Endothelial cell of umbilical vein (primary cell): ENCODE data around the gene PLEKHH1. TPM values are rescaled to one million over a fixed set of nuclear protein-coding genes. Genes with fewer than 3 reads are reported as not detected.

Experiments
- BruUV-seq: library from RNA; stranded (reverse); fragments of 400-500 nt; replicated peaks from 2 replicates; lab custom pipeline; 2021; lab: Mats Ljungman, UMichigan
- CTCF ChIA-PET: fragments of 300-600, 350-600 bp; sonication (Branson Sonifier 250); formaldehyde crosslinking; loops from one replicate; lab custom pipeline; 2021; ENCODE audit warnings: antibody characterized with exemption, inconsistent platforms; lab: Charles Lee
- POLR2A ChIA-PET: fragments of 300-600, 350-600 bp; sonication (Branson Sonifier 250); formaldehyde crosslinking; loops from one replicate; lab custom pipeline; 2021; ENCODE audit warnings: antibody characterized with exemption, inconsistent platforms; lab: Charles Lee
- DNase-seq: peaks from one replicate; pipeline ENCODE4 v3.0.0-alpha.2; 2011; ENCODE audit warnings: low read depth, low spot score
- FAIRE-seq: peaks from 2 replicates; lab custom pipeline; 2011; peaks lifted over from hg19 to GRCh38; lab: Jason Lieb, UNC
- H2AFZ ChIP-seq: 2 replicates; pipeline ENCODE4 v1.6.0; 2012; ENCODE audit warnings: low read depth, low read length, control low read depth, inconsistent platforms
- H3K27ac ChIP-seq: 2 replicates; pipeline ENCODE4 v1.5.1; 2011; ENCODE audit warnings: low read depth, mild to moderate bottlenecking, control low read depth, low read length, moderate library complexity; ENCODE audit not compliant: insufficient read depth
- H3K27me3 ChIP-seq, 2 experiments: 2 replicates each; pipeline versions ENCODE4 v1.6.0 to v1.6.1; 2011; ENCODE audit warnings: low read length in 2 of 2, mixed read lengths in 1 of 2; ENCODE audit not compliant: control insufficient read depth in 2 of 2, insufficient read depth in 2 of 2
- H3K36me3 ChIP-seq, 2 experiments: 2 replicates in 1 of 2; 3 replicates in 1 of 2; pipeline ENCODE4 v1.5.1; 2011; ENCODE audit warnings: low read length in 2 of 2, mild to moderate bottlenecking in 1 of 2, moderate library complexity in 1 of 2; ENCODE audit not compliant: control insufficient read depth in 2 of 2, insufficient read depth in 2 of 2; ENCODE audit errors: extremely low read depth in 1 of 2
- H3K4me1 ChIP-seq: 3 replicates; pipeline ENCODE4 v1.5.1; 2011; ENCODE audit warnings: mild to moderate bottlenecking, low read length; ENCODE audit not compliant: control insufficient read depth, insufficient read depth; ENCODE audit errors: extremely low read depth
- H3K4me2 ChIP-seq: 2 replicates; pipeline ENCODE4 v1.6.1; 2011; ENCODE audit warnings: low read length, control low read depth, mixed read lengths; ENCODE audit not compliant: insufficient read depth
- H3K4me3 ChIP-seq, 3 experiments: fragments of 200-600 bp in 1 of 3; sonication (generic), shearing (Covaris generic) in 1 of 3; replicated peaks in 1 of 3; 2 replicates each; pipeline ENCODE4 v1.5.1; 2011 to 2016; ENCODE audit warnings: control low read depth in 3 of 3, low read length in 3 of 3, mild to moderate bottlenecking in 2 of 3, inconsistent platforms in 1 of 3, low read depth in 1 of 3, moderate library complexity in 1 of 3; ENCODE audit not compliant: insufficient read depth in 1 of 3
- H3K79me2 ChIP-seq: 2 replicates; pipeline ENCODE4 v1.6.0; 2012; ENCODE audit warnings: low read length, inconsistent platforms; ENCODE audit not compliant: control insufficient read depth, insufficient read depth
- H3K9ac ChIP-seq: replicated peaks from 2 replicates; pipeline ENCODE3; 2011; ENCODE audit warnings: low read length, control low read depth; ENCODE audit not compliant: insufficient read depth; ENCODE audit errors: extremely low read depth
- H3K9me1 ChIP-seq: replicated peaks from 3 replicates; pipeline ENCODE4 v1.6.0; 2011; ENCODE audit warnings: mild to moderate bottlenecking, low read length; ENCODE audit not compliant: control insufficient read depth, insufficient read depth; ENCODE audit errors: extremely low read depth
- H3K9me3 ChIP-seq: replicated peaks from 2 replicates; pipeline ENCODE4 v1.5.1; 2012; ENCODE audit warnings: low read length, inconsistent platforms; ENCODE audit not compliant: control insufficient read depth, insufficient read depth
- H4K20me1 ChIP-seq: replicated peaks from 2 replicates; pipeline ENCODE3; 2011; ENCODE audit warnings: mild to moderate bottlenecking, low read length; ENCODE audit not compliant: control insufficient read depth, insufficient read depth; ENCODE audit errors: extremely low read depth
- EZH2 ChIP-seq: IDR thresholded peaks from 2 replicates; pipeline ENCODE4 v1.6.1; 2012; ENCODE audit warnings: borderline replicate concordance, low read depth, mild to moderate bottlenecking, moderate library complexity, low read length, inconsistent platforms; ENCODE audit not compliant: severe bottlenecking
- FOS ChIP-seq: IDR thresholded peaks from 2 replicates; pipeline ENCODE4 v1.6.1; 2011; ENCODE audit warnings: mild to moderate bottlenecking, low read length, moderate library complexity, borderline replicate concordance; ENCODE audit not compliant: insufficient read depth
- GATA2 ChIP-seq: IDR thresholded peaks from 2 replicates; pipeline ENCODE4 v1.7.0; 2011; ENCODE audit warnings: low read depth, mild to moderate bottlenecking, moderate library complexity, mixed read lengths, low read length; ENCODE audit not compliant: insufficient read length, insufficient read depth
- JUN ChIP-seq: IDR thresholded peaks from 2 replicates; pipeline ENCODE4 v1.6.1; 2011; ENCODE audit warnings: borderline replicate concordance, low read depth; ENCODE audit not compliant: insufficient read length, insufficient read depth
- MYC ChIP-seq: IDR thresholded peaks from one replicate; pipeline ENCODE4 v1.6.1; 2011; ENCODE audit warnings: mild to moderate bottlenecking, low read depth, low read length
- POLR2A ChIP-seq: IDR thresholded peaks from 2 replicates; pipeline ENCODE4 v1.6.1; 2012; ENCODE audit warnings: low read depth, mild to moderate bottlenecking, control low read depth, low read length
- POLR2AphosphoS5 ChIP-seq: IDR thresholded peaks from 2 replicates; pipeline ENCODE4 v1.6.1; 2012; ENCODE audit warnings: low read depth, mild to moderate bottlenecking, control low read depth, low read length, moderate library complexity; ENCODE audit not compliant: insufficient read depth
- dilution Hi-C: fragments of 300-500 bp; cut with MboI; formaldehyde crosslinking; loops from one replicate; pipeline ENCODE4 v1.15.0; 2019; ENCODE audit warnings: low sequenced_read_pairs; ENCODE audit not compliant: extremely low pct_ligation_motif_present
- intact Hi-C: fragments of 100-400 bp; cut with micrococcal nuclease; formaldehyde crosslinking; loops from one replicate; pipeline ENCODE4 v1.10.0; 2022
- polyA plus RNA-seq, 4 experiments: library from polyadenylated mRNA; depleted of rRNA in 3 of 4; stranded (reverse) in 3 of 4; unstranded in 1 of 4; fragments of >200 nt; gene quantifications; 2 replicates each; pipeline versions ENCODE4 v1.2.1 to v1.2.3, GENCODE V29; 2011 to 2012; ENCODE audit warnings: missing spikeins in 1 of 4
- total RNA-seq: library from RNA; stranded (reverse); gene quantifications from 2 replicates; pipeline ENCODE4 v1.2.3, GENCODE V29; 2021
- TF ChIP-seq, protein P1 (sequence below), 2 donors: IDR thresholded peaks; 1 replicate in 1 of 2; 2 replicates in 1 of 2; pipeline ENCODE4 v1.5.1; 2011; ENCODE audit warnings: low read length in 2 of 2, mild to moderate bottlenecking in 2 of 2, moderate library complexity in 2 of 2, control low read depth in 1 of 2, inconsistent platforms in 1 of 2, low read depth in 1 of 2; ENCODE audit not compliant: insufficient read depth in 1 of 2; ENCODE audit errors: extremely low read depth in 1 of 2
- TF ChIP-seq, protein P2 (sequence below): IDR thresholded peaks from 2 replicates; pipeline ENCODE4 v1.6.1; 2011; ENCODE audit not compliant: insufficient read depth, insufficient read length

PLEKHH1 gene
- total and polyA plus RNA-seq, 2 donors (not counting 3 experiments of a cell fraction or from before 2014, with no cell fraction given), result 0.17 to 0.71 TPM

DNA sequence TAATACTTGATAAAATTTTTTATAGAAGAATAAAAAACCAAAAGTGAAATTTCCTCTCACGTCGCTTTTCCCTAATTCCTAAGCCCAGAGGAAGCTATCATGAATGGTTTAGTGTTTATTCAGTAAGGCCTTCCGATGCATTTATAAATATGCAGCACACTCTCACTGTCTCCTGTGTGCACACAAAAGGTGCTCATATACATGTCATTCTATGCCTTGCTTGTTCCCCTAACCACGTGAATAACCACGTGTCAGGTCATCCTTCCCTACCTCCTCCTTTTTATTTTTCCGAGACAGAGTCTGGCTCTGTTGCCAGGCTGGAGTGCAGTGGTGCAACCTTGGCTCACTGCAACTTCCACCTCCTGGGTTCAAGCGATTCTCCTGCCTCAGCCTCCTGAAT, 37.4 kb downstream of the PLEKHH1 start:
- BruUV-seq, result no TSS peak
- peaks cover 0 to 4% of the 10 kb centered on the region in 2 experiments for H3K27me3 ChIP-seq
- no peak overlapping the region for H3K27ac ChIP-seq
- H3K9ac ChIP-seq, result no peak overlapping the region
- H2AFZ ChIP-seq, result no peak overlapping the region
- FAIRE-seq, result no peak
- DNase-seq, result no peak
- no peaks in the 10 kb centered on the region for H3K4me1 ChIP-seq
- POLR2A ChIA-PET, result no interaction called here
- TF ChIP-seq MYC (no peak), JUN (no peak), GATA2 (no peak), POLR2AphosphoS5 (no peak), POLR2A (no peak), FOS (no peak), EZH2 (no peak)
- TF ChIP-seq, protein P1, sequence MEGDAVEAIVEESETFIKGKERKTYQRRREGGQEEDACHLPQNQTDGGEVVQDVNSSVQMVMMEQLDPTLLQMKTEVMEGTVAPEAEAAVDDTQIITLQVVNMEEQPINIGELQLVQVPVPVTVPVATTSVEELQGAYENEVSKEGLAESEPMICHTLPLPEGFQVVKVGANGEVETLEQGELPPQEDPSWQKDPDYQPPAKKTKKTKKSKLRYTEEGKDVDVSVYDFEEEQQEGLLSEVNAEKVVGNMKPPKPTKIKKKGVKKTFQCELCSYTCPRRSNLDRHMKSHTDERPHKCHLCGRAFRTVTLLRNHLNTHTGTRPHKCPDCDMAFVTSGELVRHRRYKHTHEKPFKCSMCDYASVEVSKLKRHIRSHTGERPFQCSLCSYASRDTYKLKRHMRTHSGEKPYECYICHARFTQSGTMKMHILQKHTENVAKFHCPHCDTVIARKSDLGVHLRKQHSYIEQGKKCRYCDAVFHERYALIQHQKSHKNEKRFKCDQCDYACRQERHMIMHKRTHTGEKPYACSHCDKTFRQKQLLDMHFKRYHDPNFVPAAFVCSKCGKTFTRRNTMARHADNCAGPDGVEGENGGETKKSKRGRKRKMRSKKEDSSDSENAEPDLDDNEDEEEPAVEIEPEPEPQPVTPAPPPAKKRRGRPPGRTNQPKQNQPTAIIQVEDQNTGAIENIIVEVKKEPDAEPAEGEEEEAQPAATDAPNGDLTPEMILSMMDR (IDR thresholded peaks at IDR 0.05; ENCODE audit: extremely low read depth in 1 of 2, insufficient read depth in 1 of 2, low read depth in 1 of 2, low read length in 2 of 2), result no peak
- TF ChIP-seq, protein P2, sequence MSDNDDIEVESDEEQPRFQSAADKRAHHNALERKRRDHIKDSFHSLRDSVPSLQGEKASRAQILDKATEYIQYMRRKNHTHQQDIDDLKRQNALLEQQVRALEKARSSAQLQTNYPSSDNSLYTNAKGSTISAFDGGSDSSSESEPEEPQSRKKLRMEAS, result no peak
- H3K9me3 ChIP-seq, result no peaks in the 10 kb centered on the region
- dilution Hi-C loops (no loop called here), intact Hi-C loops (no loop called here)
- H3K79me2 ChIP-seq, result no peaks in the 10 kb centered on the region
- no peaks in the 10 kb centered on the region for H3K36me3 ChIP-seq
- H3K9me1 ChIP-seq, result no peaks in the 10 kb centered on the region
- H3K4me3 ChIP-seq, result no peak overlapping the region
- no peak overlapping the region for H3K4me2 ChIP-seq
- CTCF ChIA-PET, result interaction anchor here (1.0 to 6.4 kb wide), 31 partner anchors 10 to 1211 kb away, joined by 3 to 336 read pairs (median 9); partner anchors contain the start of genes ATP6V1D and PIGH
- no peaks in the 10 kb centered on the region for H4K20me1 ChIP-seq
